HG03066 (cell line): ENCODE data around the gene HRH1.
"Not testable (repeated sequence)": the region's sequence is repeated elsewhere in the genome, so short reads cannot be mapped to it uniquely, and the experiment has no call there.

Experiments
- ATAC-seq: cut with Tn5 transposase; IDR thresholded peaks from one replicate; pipeline ENCODE4 v1.9.1; 2021; ENCODE audit warnings: low read depth; ENCODE audit not compliant: unreplicated experiment

Gene HRH1

DNA sequence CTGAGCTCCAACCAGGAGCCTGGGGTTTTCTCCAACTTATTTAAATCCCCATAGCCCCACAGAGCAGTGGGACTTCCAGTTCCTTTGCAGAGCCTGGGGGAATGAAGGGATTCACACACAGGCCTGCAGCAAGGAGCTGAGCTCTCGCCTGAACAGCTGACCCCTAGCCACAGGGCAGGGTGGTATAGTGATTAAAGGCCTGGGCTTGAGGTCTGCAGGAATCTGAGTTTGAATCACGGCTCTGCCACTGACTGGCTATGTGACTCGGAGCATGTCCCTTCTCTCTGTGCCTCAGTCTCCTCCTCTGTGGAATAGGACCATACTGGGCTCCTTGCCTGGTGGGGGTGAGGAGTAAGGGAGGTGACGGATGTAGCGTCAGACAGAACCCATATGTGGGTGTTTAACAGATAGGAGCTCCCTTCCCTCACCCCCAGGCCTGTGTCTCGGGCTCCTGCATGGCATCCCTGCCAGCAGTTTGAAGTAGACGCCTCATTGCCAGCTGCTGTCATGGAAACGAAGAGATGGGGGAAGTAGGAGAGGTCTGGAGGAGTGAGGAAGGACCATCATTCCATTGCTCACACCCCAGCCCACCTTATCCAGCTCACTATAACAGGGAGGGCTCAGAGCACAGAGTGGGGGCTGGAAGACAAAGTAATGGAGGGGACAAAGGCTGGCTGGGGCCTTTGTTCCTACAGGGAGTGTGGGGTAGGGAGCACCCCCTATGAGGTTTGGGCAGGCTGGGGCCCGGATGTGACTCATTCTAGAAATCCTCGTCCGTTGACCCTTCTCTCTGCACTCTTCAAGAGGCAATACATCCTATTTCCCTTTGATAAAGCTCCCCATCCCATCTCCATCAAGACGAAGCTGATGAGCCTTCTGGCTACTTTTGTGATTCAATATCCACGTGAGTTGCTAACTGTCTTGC is 14.8 kb downstream of the HRH1 start:
- no peak for ATAC-seq

DNA sequence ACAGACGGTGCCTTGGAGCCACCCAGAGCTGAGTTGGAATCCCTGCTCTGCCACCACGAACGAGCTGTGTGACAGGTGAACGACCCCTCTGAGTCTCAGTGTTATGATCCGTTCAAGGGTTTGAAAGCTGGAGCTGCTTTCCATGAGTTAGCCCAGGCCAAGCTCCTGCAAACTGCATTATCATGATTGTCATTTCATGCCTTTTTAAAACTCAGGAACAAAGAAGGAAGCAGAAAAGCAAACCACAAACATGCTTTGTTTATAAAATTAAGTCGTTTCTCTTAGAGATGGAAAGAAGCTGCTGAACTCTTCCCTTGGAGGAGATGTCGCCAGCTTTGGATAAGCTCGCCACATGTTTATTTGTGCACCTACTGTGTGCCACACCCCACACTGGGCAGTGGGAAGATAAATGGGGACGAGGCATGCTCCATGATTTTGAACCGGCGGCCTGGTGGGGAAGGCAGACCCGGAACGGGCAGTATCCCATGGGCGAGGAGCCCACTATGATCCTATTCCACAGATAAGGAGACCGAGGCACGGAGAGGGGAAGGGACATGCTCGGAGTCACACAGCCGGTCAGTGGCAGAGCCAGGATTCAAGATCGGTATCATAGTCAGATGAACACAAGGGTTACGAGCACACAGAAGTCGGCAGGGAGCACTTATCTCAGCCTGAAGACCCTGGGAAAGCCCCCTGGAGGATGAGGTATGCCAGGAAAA is 15.9 kb downstream of the HRH1 start:
- no peak for ATAC-seq

GRCh38 chr3:11172096-11172690 is 17.9 kb downstream of the HRH1 start:
- no peak for ATAC-seq

DNA sequence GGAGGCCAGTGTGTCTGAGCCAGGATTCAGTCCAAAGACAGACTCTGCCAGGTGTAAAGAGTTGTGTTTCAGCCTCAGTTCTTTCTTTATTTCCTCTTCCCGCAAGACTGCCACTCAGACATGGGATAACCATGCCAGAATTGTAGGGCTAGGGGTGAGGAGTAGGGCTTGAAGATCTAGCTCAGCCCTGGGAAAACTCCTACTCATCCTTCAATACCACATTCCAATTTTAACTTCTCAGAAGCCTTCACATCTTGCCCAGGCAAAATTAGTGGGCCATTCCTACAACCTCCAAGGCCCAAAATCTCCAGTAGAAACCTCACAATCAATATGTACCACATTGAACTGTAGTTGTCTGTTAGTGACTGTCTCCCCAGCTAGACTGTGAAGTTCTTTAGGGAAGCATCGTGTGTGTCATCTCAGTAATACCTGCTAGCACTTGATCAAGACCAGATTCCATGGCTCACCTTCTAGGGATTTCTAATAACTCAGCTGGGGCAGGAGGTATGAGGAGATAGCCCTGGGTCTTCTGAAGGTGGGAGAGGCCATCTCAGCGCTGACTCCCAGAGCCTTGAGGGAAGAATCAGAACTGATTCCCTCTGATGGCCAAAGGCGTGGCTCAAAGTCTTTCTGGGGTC is 19.7 kb downstream of the HRH1 start:
- no peak for ATAC-seq

DNA sequence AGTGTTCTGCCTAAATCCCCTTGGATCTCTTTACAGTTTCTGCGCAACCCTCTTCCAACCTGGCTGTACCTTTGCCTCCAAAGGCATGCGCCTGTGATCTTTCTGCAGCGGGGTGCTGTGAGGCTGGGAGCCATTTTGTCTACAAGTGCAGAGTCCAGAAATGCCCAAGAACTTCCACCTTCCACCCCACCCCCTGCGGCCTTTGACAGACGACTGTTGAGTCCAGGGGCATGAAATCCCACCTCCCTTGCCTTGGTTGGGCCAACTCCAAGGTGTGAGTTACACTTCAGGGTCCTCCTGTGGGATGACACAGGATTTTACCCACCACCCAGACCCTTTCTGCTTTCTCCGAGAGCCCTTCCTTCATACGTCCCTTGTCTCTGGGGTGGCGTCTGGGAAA is 24.1 kb downstream of the HRH1 start:
- ATAC-seq = no peak

- not testable (repeated sequence) for ATAC-seq
These were observed 30.2 kb downstream of the HRH1 start for GRCh38 chr3:11184328-11184969.

DNA sequence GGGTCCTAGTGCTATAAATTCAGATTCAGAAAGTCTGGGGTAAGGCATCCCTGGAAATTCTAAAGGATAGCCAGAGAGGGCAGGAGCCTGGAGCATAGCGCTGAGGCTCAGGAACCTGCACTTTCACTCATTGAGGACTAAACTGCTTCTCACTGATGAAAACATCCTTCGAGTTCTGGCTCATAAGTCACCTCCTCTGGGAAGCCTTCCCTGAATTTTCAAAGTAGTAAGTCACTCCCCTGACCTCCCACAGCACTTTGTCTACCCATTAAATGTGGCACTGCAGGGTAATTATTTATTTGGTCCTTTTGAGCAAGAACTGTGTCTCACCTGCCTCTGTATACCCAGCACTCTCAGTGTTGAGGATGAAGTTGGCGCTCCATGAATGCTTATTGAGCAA is 30.9 kb downstream of the HRH1 start:
- ATAC-seq = no peak

DNA sequence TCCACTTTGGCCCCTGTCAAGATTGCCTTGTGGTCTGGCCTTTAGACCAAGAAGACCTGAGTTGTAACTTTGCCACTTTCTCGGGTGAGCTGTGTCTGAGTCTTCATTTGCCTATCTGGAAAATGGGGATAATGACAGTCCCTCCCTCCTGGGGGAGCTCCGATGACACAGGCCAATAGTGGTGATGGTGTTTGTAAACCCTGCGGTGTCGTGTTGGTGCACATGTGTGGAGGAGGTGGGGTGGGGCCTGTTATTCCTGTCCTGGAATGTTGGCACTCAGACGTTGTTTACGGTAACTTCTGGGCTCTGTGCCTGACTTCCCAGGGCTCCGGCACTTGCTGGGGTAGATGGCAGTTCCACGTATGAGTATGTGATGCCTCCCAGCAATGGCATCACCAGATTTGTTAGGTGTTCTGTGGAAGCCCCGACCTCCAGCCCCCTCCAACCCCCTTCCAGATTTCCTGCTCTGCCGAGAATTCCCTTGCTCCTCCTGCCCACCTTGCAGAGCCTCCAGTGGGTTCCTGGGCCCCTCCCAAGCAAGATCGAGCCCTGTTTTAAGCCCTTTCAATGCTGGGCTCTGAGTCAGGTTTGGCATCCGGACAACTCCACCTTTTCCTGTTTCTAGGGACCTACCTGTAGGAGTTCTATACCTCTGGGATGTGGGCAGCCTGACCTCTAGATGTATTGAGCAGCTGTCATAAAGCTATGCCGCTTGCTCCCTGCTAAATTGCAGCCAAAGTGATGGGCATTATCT is 31.4 kb downstream of the HRH1 start:
- ATAC-seq = no peak

GRCh38 chr3:11186318-11186692 is 32.0 kb downstream of the HRH1 start:
- no peak for ATAC-seq

- ATAC-seq = no peak
These were observed 32.5 kb downstream of the HRH1 start for GRCh38 chr3:11186771-11187191.

DNA sequence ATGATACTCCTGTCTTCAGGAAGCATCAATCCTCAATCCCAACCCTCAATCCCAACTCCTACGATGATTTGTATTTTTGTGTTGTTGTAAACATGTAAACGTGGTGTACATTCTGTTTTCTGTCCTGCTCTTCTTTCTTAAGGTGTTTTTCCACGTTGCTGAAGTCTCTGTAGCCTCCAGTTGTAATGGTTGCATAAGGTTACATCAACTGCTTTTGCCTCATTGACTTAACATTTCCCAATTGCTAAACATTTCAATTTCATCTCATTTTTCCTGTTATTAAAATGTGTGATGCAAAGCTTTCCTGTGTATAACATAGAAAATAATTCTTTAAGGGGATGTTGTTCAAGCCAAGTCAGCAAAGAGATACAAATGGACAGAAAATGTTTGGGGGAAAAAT is 33.4 kb downstream of the HRH1 start:
- ATAC-seq = no peak

DNA sequence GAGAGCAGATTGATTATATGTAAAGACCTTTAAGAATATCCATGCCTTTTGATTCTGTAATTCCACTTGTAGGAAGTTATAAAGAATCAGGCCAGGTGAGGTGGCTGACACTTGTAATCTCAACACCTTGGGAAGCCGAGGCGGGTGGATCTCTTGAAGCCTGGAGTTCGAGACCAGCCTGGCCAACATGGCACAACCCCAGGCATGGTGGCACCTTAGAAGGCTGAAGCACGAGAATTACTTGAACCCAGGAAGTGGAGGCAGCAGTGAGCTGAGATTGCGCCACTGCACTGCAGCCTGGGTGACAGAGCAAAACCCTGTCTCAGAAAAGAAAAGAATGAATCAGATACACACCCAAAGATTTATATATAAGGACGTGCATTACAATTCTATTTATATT is 33.9 kb downstream of the HRH1 start:
- no peak for ATAC-seq

- ATAC-seq = no peak
These were observed 40.9 kb downstream of the HRH1 start for GRCh38 chr3:11195201-11195600.

DNA sequence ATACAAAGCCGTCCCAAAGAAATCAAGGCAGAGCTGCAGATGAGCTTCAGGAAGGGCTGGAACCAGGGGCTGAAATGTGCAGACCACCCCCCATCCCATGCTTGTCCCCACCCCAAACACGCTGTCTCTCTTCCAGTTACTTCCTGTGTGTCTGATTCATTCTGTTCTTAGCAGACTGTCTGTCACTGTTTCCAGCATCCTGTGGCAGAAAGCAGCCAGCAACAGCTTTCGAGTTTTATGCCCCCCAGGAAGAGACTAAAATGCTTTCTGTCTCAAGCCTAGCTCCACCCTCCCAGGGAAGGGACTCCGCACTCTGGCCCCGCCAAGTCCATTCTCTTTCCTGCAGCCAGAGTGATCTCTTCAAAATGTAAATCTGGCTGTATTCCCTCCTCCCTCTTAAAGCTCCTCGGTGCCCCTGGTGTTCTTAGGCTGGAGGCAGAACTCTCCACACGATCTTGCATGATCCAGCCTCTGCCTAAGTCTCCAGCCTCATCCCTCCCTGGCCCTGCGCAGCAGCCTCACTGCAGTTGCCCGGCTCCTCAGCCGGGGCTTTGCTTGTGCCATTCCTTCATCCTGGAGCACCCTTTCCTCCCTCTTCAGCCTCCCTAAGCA is 41.5 kb downstream of the HRH1 start:
- ATAC-seq = no peak

DNA sequence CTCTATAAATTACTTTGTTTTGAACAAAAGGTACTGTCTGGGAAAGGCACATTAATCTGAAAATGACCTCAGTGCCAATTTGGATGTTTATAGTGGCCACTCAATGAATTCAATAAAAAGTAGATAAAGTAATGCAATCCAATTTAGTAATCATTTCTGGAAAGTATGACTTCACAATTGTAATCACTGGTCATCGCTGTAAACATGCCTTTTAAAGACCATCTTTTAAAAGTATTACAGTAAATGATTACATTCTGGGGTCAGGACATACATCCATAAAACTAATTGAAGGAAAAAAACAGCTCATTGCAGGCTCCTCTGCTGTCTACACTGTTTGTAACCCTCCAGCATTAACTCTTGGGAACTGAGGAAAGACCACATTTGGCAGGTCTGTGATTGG is 43.2 kb downstream of the HRH1 start:
- no peak for ATAC-seq

DNA sequence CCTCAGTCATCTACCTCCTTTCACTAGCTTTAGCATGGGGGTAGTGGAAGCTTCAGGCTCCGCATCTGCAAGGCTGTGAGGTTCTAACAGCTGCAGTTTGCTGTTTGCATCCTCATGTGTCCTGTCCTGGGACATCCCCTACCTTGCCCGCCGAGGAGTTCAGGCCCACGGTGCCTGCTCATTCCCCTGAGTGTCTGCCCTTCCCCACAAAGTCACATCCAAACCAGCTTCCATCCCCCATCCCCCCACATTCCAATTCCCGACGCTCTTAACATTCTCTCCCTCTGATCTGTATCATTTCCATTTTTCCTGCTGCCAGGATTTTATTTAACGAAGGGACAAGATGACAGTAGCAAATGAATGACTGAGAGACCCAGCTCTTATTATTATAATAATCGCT is 43.8 kb downstream of the HRH1 start:
- ATAC-seq = no peak

DNA sequence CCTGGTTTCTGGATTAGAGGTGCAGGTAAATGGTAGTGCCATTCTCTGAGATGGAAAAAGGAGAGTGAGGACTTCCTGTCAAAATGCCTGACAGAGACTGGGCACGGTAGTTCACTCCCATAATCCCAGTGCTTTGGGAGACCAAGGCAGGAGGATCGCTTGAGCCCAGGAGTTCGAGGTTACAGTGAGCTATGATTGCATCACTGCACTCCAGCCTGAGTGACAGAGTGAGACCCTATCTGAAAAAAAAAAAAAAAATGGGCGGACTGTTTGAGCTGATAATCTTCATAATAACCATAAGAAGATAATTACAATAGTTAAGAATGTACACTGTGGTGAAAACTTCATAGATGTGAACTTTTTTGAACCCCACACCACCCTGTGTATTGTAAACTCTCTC is 44.2 kb downstream of the HRH1 start:
- no peak for ATAC-seq

- ATAC-seq = no peak
These were observed 45.9 kb downstream of the HRH1 start for GRCh38 chr3:11199902-11200845.
